Endothelial cell of umbilical vein (primary cell): ENCODE measurements around the gene KRTCAP2.

Source experiments
- CTCF ChIP-seq, 2 donors: IDR thresholded peaks; 1 replicate in 1 of 2; 2 replicates in 1 of 2; pipeline ENCODE4 v1.5.1; 2011; ENCODE audit warnings: low read length in 2 of 2, mild to moderate bottlenecking in 2 of 2, moderate library complexity in 2 of 2, control low read depth in 1 of 2, inconsistent platforms in 1 of 2, low read depth in 1 of 2; ENCODE audit not compliant: insufficient read depth in 1 of 2; ENCODE audit errors: extremely low read depth in 1 of 2
- EZH2 ChIP-seq: IDR thresholded peaks from 2 replicates; pipeline ENCODE4 v1.6.1; 2012; ENCODE audit warnings: borderline replicate concordance, low read depth, mild to moderate bottlenecking, moderate library complexity, low read length, inconsistent platforms; ENCODE audit not compliant: severe bottlenecking
- FOS ChIP-seq: IDR thresholded peaks from 2 replicates; pipeline ENCODE4 v1.6.1; 2011; ENCODE audit warnings: mild to moderate bottlenecking, low read length, moderate library complexity, borderline replicate concordance; ENCODE audit not compliant: insufficient read depth
- JUN ChIP-seq: IDR thresholded peaks from 2 replicates; pipeline ENCODE4 v1.6.1; 2011; ENCODE audit warnings: borderline replicate concordance, low read depth; ENCODE audit not compliant: insufficient read length, insufficient read depth
- MAX ChIP-seq: IDR thresholded peaks from 2 replicates; pipeline ENCODE4 v1.6.1; 2011; ENCODE audit not compliant: insufficient read depth, insufficient read length
- MYC ChIP-seq: IDR thresholded peaks from one replicate; pipeline ENCODE4 v1.6.1; 2011; ENCODE audit warnings: mild to moderate bottlenecking, low read depth, low read length
- POLR2A ChIP-seq: IDR thresholded peaks from 2 replicates; pipeline ENCODE4 v1.6.1; 2012; ENCODE audit warnings: low read depth, mild to moderate bottlenecking, control low read depth, low read length
- POLR2AphosphoS5 ChIP-seq: IDR thresholded peaks from 2 replicates; pipeline ENCODE4 v1.6.1; 2012; ENCODE audit warnings: low read depth, mild to moderate bottlenecking, control low read depth, low read length, moderate library complexity; ENCODE audit not compliant: insufficient read depth

- TF ChIP-seq POLR2A (no peak), EZH2 (no peak), JUN (no peak), CTCF (IDR thresholded peaks at IDR 0.05; ENCODE audit: extremely low read depth in 1 of 2, insufficient read depth in 1 of 2, low read depth in 1 of 2, low read length in 2 of 2) (no peak), MYC (no peak), POLR2AphosphoS5 (no peak), MAX (no peak), FOS (no peak)
Observed at GRCh38 chr1:155168456-155169210, 4.5 kb downstream of the KRTCAP2 start.
